GM23338 (cell line): ENCODE measurements around the gene PBX3.

Experiments
- CREB1 ChIP-seq: fragments of 250-450 bp; sonication (Bioruptor Pico); IDR thresholded peaks from 2 replicates; pipeline ENCODE4 v1.5.0; 2020; ENCODE audit warnings: low read depth, mild to moderate bottlenecking, moderate library complexity
- CTCF ChIP-seq, 2 experiments: fragments of 200-600 bp in 1 of 2; sonication (generic) in 1 of 2; conservative IDR thresholded peaks; 2 replicates each; pipeline versions ENCODE4 v1.5.1 to v1.6.1; 2016 to 2017; ENCODE audit warnings: antibody characterized with exemption in 2 of 2, low read depth in 2 of 2, mild to moderate bottlenecking in 2 of 2, moderate library complexity in 1 of 2
- ETS1 ChIP-seq: IDR thresholded peaks from 2 replicates; pipeline ENCODE4 v1.6.1; 2016; ENCODE audit warnings: antibody characterized with exemption
- EZH2 ChIP-seq: fragments of 200-600 bp; sonication (generic); IDR thresholded peaks from one replicate; pipeline ENCODE4 v1.8.0; 2017; ENCODE audit warnings: antibody characterized with exemption, mild to moderate bottlenecking, low read depth; ENCODE audit not compliant: unreplicated experiment
- EZH2phosphoT487 ChIP-seq: fragments of 200-600 bp; sonication (generic); IDR thresholded peaks from one replicate; pipeline ENCODE4 v1.8.1; 2018; ENCODE audit warnings: antibody characterized with exemption; ENCODE audit not compliant: unreplicated experiment
- JUNB ChIP-seq: IDR thresholded peaks from one replicate; pipeline ENCODE4 v1.6.1; 2016; ENCODE audit warnings: antibody characterized with exemption; ENCODE audit not compliant: unreplicated experiment
- NANOG ChIP-seq: IDR thresholded peaks from 2 replicates; pipeline ENCODE4 v1.6.1; 2016; ENCODE audit warnings: antibody characterized with exemption, borderline replicate concordance
- POLR2AphosphoS5 ChIP-seq: IDR thresholded peaks from 2 replicates; pipeline ENCODE4 v1.6.1; 2016; ENCODE audit warnings: antibody characterized with exemption, low read depth
- REST ChIP-seq: IDR thresholded peaks from one replicate; pipeline ENCODE4 v1.6.1; 2018; ENCODE audit warnings: antibody characterized with exemption; ENCODE audit not compliant: unreplicated experiment
- ZNF114 ChIP-seq: fragments of 250-450 bp; sonication (Bioruptor Pico); IDR thresholded peaks from 2 replicates; pipeline ENCODE4 v1.5.0; 2020; ENCODE audit warnings: mild to moderate bottlenecking, moderate library complexity
- ZNF331 ChIP-seq: fragments of 250-450 bp; sonication (Bioruptor Pico); IDR thresholded peaks from 2 replicates; pipeline ENCODE4 v1.5.0; 2020; ENCODE audit warnings: low read depth, mild to moderate bottlenecking, moderate library complexity

GRCh38 chr9:125745682-125746016, 1.5 kb upstream of the PBX3 start:
- TF ChIP-seq CTCF (conservative IDR thresholded peaks at IDR 0.05; ENCODE audit: low read depth in 2 of 2) (no peak), REST (no peak), JUNB (no peak), EZH2phosphoT487 (no peak), ZNF114 (CRISPR knock-in tag) (no peak), NANOG (no peak), POLR2AphosphoS5 (no peak), CREB1 (CRISPR knock-in tag) (no peak), EZH2 (no peak), ZNF331 (CRISPR knock-in tag) (no peak), ETS1 (no peak)
